ENCODE data around the gene SOCS7.

The SOCS7 gene

DNA sequence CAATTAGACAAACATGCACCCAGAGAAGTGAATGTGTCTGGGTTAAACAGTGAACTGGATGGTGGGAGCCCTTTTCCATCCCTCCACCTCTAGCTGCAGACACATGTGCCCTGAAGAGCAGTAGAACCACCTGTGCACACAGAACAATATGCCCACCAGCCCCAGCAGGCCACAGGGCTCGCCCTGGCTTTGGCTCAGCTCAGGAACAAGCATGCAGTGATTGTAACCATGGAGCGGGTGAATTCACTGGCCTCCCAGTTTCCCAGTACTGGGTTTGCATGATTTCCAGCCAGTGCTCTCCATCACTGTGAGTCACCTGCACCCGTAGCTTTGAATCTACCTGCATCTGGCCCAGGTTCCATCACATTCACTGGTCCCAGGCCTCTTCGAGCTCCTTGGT lies 13.1 kb upstream of the SOCS7 start:
- no peak for DNase-seq

DNA sequence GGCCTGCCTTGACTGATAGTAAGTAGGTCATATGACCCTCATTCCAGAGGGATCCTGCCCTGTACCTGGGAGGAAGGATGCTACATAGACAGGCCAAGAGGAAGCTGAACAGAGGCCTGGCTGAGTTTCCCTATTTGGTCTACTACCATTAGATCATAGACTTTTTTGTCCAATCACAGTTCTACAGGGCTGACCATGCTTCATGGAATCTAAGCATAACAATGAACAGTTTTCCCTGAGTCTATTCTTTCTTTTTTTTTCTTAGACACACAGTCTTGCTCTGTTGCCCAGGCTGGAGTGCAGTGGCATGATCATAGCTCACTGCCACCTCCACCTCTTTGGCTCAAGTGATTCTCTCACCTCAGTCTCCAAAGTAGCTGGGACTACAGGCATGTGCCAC lies 11.8 kb upstream of the SOCS7 start:
- no peak for DNase-seq

DNA sequence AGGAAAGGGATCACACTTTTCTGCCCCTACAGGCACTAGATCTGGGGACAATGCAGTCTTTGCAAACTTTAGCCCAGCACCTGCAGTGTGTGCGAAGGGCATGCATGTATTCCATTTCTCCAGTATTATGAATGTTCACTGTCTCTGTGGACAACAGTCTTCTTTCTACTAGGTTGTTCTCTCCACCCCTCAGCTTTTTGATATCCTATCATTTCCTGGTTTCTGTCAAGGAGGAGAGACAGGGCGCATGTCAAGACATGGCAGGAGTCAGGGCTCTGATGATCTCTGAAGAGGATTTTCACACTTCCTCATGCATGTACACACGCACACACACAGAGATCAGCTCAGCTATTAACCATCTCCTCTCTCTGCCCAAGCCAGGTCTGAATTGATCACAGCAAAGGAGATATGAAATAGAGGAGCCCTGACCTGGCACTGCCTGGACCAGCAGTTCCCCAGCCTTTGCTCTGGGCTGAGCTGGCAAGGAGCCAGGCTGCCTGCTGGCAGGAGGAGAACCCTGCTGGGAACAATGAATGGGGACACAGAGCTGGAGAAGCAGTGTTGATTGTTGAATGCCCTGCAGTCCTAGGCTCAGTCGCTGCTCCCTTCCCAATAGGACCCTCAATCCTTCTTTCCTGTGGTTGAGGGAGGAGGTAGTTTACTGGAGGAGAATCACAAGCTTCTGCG lies 10.5 kb upstream of the SOCS7 start:
- DNase-seq, result peak; percentile 18

DNA sequence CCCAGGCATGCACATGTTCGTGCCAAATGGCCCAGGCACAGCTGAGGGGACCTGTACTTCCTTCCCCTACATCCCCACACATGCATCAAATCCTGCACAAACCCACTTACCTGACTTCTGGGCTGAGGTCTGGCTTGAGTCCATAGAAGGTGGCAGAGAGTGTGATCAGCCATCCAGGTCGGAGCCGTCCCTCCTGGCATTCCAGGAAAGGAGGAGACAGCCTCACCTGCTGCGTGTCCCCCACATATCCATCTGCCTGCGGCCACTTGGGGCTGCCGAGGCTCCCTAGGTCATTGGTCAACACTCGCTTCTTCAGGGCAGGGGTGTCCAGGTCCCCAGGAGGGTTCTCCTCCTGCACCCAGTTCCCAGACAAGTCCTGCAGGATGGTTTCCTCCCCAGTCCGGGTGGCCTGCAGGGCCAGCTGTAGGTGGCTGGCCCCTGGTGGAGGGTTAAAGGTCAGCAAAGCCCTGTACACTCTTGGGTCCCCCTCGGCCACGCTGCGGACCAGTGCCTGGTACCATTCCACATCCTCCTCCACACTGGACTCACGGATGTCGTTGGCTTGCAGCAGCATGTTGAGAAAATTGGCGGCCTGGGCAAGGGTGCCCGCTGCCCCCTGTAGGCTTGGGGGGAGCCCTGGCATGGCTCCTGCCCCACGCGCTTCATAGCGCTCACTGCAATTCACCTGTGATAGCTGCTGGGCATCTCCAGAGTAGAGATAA lies 8.6 kb upstream of the SOCS7 start:
- DNase-seq, result no peak

DNA sequence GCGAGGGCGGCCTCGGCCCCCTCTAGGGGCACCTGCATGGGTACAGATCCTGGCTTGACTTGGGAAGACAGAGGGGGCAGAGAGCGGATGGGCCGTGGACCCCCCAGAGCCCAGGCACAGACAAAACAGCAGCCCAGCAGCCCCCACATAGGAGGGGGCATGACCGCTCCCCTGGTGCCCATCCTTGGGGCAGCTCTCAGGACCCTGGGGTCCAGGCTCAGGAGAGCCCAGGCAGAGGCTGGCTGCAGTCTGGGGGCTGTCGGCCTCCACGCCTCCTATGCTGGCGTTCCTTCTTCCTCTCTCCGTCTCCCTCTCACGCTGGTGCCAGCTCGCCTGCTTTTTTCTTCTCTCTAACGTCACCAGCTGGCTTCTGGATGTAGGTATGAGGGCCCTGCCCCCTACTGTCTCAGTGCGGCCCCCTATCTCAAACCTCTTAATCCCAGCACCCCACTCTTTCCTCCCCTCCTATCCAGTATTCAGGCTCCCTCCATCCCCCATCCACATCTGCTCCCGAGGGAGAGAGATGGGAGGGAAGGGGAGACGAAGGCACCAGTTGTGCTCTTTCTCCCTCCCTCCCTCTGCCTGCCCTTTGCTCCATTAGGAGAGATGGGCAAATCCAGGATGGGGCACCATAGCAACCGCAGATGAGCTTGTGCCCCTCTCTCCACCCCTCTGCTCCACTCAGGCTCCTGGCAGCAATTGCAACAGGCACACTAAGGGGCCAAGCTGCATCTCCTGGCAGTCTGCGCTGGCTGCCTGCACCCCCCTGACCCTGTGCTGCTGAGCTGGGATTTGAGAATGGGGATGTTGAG lies 7.8 kb upstream of the SOCS7 start, which contains the start of gene GPR179:
GPR179 (minus strand) TSS at position 349 of the 812 bp plus-strand sequence; CDS start at position 182, 167 bp downstream.
- no peak for DNase-seq

DNA sequence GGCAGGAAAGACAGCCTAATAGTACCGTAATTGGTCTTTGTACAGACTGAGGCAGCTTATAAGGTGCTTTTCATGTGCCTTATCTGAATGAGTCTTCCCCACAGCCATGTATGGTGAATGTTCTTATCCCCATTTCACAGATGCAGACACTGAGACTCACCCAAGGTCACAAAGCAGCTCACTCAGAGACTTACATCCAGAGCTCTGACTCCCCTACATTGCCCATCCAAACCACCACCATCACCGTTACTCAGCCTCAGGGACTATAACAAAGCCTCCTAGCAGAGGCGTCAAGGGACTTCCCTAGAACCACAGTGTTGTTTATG lies 7.3 kb upstream of the SOCS7 start:
- no peak for DNase-seq

DNA sequence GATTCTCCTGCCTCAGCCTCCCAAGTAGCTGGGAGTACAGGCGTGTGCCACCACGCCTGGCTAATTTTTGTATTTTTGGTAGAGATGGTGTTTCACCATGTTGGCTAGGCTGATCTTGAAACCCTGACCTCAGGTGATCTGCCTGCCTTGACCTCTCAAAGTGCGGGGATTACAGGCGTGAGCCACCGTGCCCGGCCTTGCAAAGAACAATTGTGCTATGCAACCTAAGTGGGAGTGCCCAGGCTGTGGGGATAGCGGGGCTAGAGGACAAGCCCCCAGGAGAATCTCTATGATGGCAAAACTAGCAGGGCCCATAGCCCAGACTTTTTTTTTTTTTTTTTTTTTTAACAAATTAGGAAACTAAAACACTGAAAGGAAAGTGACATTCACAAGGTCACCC lies 5.9 kb upstream of the SOCS7 start:
- DNase-seq, result no peak

DNA sequence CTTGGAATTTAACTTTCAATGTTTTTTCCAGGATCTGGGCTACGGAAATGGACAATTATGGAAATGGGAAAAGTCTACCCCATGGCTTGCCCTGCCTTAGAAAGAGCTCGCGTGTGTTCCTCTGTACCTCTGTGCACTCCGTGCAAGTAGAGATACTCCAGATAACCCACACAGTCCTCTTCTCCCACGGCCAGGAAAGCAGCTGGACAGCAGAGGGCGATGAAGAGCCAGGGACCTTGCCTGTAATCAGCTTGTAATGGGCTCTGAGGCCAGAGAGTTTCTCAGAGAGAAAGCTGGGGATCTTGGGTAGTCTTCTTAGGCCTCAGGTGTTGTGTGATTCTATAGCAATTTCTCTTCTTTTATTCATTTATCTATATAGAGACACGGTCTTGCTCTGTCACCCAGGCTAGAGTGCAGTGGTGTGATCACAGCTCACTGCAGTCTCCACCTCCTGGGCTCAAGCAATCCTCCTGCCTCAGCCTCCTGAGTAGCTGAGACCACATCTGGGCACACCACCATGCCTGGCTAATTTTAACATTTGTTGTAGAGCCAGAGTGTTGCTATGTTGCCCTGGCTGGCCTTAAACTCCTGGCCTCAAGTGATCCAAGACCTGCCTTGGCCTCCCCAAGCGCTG lies 2.4 kb upstream of the SOCS7 start:
- peak; percentile 90 for DNase-seq

DNA sequence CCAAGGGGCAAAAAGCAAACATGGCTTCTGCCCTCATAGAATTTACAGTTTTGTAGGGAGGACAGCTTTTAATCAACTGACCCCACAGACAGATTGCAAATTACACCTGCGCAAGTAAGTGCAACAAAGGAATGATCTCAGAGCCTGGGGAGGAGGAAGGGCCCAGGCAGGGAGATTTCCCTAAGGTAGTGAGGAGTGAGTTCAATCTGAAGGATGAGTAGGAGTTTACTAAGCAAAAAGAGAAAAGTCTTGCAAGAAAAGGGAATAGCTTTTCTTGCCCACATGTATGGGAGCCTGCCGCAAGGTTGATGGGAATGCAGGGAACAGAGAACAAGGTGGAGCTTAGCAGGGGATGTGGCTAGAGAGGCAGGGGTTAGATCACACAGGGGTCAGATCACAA lies 1.6 kb upstream of the SOCS7 start:
- no peak for DNase-seq

DNA sequence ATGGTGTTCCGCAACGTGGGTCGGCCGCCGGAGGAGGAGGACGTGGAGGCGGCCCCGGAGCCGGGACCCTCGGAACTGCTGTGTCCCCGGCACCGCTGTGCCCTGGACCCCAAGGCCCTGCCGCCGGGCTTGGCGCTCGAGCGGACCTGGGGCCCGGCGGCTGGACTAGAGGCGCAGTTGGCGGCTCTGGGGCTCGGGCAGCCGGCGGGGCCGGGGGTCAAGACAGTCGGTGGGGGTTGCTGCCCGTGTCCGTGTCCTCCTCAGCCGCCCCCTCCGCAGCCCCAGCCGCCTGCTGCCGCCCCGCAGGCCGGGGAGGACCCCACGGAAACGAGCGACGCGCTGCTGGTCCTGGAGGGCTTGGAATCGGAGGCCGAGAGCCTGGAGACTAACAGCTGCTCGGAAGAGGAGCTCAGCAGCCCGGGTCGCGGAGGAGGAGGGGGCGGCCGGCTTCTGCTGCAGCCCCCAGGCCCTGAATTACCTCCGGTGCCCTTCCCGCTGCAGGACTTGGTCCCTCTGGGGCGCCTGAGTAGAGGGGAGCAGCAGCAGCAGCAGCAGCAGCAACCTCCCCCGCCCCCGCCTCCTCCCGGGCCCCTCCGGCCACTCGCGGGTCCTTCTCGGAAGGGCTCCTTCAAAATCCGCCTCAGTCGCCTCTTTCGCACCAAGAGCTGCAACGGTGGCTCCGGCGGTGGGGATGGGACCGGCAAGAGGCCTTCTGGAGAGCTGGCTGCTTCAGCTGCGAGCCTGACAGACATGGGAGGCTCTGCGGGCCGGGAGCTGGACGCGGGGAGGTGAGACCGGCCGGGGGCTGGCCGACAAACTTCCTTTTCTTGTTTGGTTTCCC lies 821 bp downstream of the SOCS7 start:
- DNase-seq, result peak; percentile 10

DNA sequence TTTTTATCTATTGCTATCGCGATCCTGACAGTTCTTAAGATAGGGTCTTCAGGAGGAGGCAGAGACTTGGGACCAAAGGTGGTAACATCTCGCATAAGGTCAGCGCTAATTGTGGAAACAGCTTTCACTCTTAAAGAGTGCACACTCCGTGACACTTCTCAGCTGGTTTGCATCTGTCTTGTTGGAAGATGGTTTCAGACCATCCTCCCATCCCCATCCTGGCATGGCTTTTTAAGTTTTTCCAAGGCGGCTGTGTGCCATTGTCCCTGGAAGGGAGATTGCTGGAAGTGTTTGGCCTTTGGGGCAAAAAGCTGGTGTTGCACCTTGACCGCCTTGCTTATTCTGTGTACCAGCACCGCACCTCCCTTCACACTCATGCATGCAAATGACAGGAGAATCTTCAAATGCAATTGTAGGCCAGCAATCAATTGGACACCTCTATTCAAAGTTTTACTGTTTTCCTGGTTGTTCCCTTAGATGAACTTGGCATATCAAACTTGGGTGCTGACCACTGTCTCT lies 1.5 kb downstream of the SOCS7 start:
- peak; percentile 14 for DNase-seq

DNA sequence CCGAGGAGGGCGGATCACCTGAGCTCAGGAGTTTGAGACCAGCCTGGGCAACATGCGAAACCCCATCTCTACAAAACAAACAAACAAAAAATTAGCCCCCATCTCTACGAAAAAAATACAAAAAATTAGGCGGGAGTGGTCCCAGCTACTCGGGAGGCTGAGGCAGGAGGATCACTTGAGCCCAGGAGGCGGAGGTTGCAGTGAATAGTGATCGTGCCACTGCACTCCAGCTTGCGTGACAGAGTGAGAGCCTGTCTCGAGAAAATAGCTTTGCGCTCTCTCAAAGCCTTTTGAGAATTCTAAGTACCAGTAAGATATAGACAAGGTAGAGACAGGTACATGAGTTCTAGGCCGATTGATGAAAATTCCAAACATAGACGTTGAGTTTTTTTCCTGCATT lies 2.0 kb downstream of the SOCS7 start:
- DNase-seq, result no peak

DNA sequence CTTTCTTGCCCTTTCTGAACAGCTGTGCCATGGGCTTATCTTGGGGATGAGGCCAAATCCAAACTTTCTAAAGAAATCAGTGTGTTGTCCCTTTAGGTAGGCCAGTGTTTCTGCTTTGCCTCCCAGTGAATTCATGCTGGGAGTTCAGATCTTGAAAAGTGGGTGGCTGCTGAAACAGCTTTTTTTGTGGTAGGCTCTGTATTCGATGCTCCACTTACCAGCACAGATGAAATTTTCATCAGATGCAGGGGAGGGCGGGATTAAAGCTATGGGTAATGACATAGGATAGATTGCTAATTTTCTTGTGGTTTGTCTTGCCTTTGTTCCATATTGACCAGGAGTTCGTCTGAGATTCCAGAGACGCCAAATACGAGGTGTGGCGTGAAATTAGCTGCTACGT lies 2.8 kb downstream of the SOCS7 start:
- no peak for DNase-seq

DNA sequence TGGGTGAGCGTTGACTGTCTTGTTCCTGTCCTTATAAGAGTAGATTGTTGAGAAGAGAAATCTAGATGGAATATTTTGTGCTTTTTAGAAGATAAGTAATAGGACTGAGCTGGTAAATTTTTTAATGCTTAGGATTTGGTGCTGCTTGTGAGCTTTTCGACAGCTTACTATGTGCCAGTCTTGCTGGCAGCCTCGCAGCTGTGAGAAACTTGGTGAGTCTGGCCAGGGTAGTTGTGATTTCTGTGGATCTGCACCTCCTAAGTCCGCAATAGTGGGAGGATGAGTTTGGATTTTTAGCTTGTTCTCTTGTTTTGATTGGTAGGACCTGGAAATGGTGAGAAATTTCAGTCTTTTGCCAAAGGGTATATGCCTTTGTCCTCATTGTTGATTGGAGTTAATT lies 3.6 kb downstream of the SOCS7 start:
- DNase-seq, result no peak

DNA sequence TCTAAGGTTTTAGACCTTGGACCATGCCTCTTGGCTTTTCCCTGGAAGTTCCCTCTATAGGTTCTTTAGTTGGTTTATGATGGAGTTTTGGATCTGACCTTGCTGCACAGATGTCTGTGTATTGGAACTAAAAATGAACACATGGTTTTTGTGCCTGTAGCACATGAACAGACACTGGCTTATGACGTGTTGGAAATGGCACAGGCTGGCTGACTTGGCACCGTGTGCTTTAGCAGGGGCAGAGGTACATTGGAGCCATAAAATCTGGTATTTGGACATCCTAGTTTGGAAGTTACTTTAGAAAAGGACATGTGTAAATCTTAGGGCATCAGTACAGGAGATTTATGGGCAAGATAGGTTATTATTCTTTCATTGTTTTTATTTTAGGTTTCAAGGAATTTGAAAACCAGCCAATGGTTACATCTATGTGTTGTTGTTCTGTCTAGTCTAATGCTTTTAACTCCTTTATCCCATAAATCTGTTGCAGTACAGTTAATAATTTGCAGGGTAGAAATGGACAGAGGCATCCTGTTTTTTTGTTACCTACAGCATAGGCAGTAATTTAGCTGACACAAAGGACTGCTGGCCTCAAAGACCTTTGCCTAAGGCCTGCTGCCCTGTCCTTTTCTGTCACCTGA lies 6.0 kb downstream of the SOCS7 start:
- DNase-seq, result no peak

DNA sequence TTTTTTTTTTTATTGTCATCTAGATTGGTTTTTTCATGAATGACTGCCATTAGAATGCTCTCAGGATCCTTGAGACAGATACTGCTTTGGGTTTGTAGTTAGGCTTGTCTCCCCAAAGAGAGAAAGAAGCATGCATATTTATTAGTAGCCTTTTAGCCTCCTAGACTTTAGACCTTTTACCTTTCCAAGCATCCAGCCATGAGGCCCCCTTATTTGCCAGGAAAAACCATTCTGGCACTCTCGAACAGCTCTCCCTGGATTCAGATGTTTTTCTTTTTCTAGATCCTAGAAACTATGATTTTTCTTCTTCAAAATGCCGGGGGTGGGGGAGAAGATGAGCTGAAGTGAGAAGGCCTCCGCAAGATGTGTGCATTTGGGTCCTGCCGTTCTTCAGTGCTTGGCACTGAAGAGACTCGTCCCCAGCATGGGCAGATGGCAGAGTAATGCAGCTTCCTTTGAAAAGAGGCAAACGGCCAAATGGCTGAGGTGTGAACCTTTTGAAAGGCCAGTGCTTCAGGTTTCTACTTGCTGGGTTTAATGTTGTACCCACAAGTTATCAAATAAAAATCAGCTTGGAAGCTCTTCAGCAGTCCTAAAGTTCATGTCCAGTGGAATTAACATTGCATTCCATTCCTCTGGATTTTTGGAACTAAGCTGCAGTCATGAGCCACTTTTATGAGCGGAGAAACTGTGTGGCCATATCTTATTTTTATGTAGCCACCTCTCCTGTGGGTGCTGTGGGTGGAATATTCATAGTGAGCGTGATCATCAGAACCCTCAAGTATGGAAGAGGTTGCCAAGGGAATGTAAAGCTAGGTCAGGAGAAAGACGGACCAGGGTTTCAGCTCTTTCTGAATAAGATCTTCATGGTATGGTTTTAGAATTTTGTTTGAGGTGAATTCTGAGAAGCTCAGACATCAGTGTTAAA lies 7.2 kb downstream of the SOCS7 start:
- DNase-seq, result no peak

DNA sequence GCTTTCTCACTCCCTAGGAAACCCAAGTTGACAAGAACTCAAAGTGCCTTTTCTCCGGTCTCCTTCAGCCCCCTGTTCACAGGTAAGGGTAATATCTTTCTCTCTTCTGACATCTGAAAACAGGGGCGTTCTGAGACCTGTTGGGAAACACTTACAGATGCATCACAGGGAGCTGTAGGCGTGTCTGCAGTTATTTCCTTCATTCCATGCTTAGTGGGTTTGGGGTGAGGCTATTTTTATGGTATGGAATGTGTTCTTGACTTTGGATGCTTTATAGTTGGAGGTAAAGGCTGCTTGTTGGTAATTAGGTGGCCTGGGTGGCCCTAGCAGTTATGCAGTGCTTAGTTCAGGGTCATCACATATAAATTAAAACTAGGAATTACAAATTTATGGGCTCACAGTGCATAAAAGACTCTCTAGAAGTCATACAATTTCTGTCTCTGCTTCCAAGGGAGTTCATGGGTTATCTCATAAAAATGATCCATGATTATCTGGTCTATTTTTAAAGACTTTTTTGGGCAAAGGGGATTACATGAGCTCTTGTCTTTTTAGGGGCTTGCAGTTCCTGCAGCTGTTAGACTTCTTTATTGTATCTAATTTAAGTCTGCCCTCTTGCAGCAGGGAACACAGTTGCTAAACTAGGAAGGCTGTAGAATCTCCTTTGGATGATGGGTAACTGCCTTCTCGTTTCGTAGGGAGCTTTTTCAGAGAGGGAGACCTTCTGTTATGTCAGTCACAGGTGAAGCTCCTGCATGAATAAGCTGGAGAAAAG lies 10.2 kb downstream of the SOCS7 start:
- no peak for DNase-seq

DNA sequence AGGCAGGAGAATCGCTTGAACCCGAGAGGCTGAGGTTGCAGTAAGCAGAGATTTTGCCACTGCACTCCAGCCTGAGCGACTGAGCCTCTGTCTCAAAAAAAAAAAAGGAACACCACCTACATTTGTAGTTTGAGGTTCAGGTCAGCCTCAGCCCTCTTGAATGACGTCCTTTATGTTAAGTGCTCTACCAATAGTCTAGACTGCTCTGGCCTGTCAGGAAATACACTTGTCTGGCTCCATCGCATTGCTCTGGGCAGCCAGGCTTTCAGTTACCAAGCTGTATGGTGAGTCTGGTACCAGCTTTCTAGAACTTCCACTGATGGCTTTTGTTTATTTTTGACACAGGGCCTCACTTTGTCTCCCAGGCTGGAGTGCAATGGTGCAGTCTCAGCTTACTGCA lies 11.4 kb downstream of the SOCS7 start:
- DNase-seq, result no peak

DNA sequence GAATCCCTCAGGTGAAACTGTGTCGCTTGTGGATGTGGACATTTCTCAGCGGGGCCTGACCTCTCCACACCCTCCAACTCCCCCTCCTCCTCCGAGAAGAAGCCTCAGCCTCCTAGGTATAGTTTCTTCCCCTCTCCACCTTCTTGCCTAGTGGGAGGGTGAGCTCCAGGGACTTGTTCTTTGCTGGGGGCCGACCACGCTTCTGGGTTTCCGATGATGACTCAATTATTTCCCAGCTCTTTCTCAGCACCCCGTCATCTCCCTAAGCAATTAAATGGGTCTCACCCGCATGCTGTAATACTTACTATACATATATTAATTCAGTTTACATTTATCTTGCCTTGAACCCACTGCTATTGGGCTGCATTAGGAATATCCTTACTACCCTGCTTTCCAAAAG lies 13.1 kb downstream of the SOCS7 start:
- DNase-seq, result no peak
